Activated T-cell treated with anti-CD3 and anti-CD28 coated beads, Interleukin-2, amount 50 U/mL, for 4 hours (primary cell): ENCODE data around the gene RAPGEF3. TPM values are rescaled to one million over a fixed set of nuclear protein-coding genes. Genes with fewer than 3 reads are reported as not detected.

ENCODE experiments used
- total RNA-seq, 3 donors: library from RNA; stranded (reverse); gene quantifications; one replicate each; pipeline ENCODE4 v1.2.1, GENCODE V29; 2021

RAPGEF3 gene
- total RNA-seq, 3 donors from 2014 or later, result 0.55 to 1.3 (median 0.66) TPM

Other genes starting within 250 kb of the RAPGEF3 start
- gene RPAP3, start 52.9 kb downstream of the RAPGEF3 start, total RNA-seq, result 10 to 100 TPM; 60.0 to 73.9 (median 61.2) TPM
- under 1 TPM in 1 of 3 donors, not detected in 2; 0.14 TPM for gene ENDOU, start 33.4 kb downstream of the RAPGEF3 start, total RNA-seq
- gene SLC48A1, start 14.4 kb upstream of the RAPGEF3 start, total RNA-seq, result 1 to 10 TPM; 4.0 to 5.2 (median 5.0) TPM
- 100 to 1,000 TPM; 168 to 199 (median 199) TPM for gene HDAC7, start 61.0 kb upstream of the RAPGEF3 start, total RNA-seq
- 10 to 100 TPM; 83.5 to 95.1 (median 87.3) TPM for gene VDR, start 146.1 kb upstream of the RAPGEF3 start, total RNA-seq
- 10 to 100 TPM; 60.7 to 72.8 (median 63.1) TPM for gene TMEM106C, start 204.7 kb upstream of the RAPGEF3 start, total RNA-seq
- gene COL2A1, start 245.6 kb upstream of the RAPGEF3 start, total RNA-seq, result under 1 TPM in 1 of 3 donors, not detected in 2; 0.08 TPM